GM12891 (cell line): ENCODE data around the gene DHRS4L2.
"Not testable (repeated sequence)": the region's sequence is repeated elsewhere in the genome, so short reads cannot be mapped to it uniquely, and the experiment has no call there.

Experiments used
- PAX5 ChIP-seq: IDR thresholded peaks from 2 replicates; pipeline ENCODE4 v1.6.1; 2011; ENCODE audit warnings: low read length, moderate library complexity, mild to moderate bottlenecking; ENCODE audit not compliant: insufficient read depth, severe bottlenecking
- POLR2A ChIP-seq: IDR thresholded peaks from 2 replicates; pipeline ENCODE4 v1.6.1; 2011; ENCODE audit warnings: low read depth, low read length, control low read depth
- POLR2AphosphoS5 ChIP-seq: IDR thresholded peaks from 2 replicates; pipeline ENCODE4 v1.6.1; 2011; ENCODE audit warnings: low read depth, low read length, control low read depth
- TAF1 ChIP-seq: IDR thresholded peaks from 2 replicates; pipeline ENCODE4 v1.6.1; 2011; ENCODE audit warnings: low read depth, low read length, control low read depth

DNA sequence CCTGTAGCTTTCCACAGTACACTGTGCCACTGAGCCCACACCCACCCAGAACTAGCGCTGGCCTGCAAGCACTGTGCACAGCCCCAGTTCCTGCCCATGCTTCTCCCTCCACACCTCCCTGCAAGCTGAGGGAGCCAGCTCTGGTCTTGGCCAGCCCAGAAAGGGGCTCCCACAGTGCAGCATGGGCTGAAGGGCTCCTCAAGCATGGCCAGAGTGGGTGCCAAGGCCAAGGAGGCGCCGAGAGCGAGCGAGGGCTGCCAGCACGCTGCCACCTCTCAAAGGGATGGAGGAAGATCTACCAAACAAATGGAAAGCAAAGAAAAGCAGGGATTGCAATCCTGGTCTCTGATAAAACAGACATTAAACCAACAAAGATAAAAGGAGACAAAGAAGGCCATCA is 27.0 kb downstream of the DHRS4L2 start:
- TF ChIP-seq POLR2A, TAF1, POLR2AphosphoS5, PAX5: not testable (repeated sequence)
